GM13976 (cell line): ENCODE data around the gene LHFPL5.

Experiments used
- DNase-seq: peaks from one replicate; pipeline ENCODE4 v3.0.0; 2012; ENCODE audit warnings: low spot score
- CTCF ChIP-seq: IDR thresholded peaks from 2 replicates; pipeline ENCODE4 v1.5.1; 2012; ENCODE audit warnings: borderline replicate concordance, mild to moderate bottlenecking; ENCODE audit not compliant: insufficient read depth; ENCODE audit errors: extremely low read depth, missing control alignments, control extremely low read depth
- in situ Hi-C: fragments of 300-500 bp; cut with MboI; formaldehyde crosslinking; loops from one replicate; pipeline ENCODE4 v1.12.0; 2022; ENCODE audit warnings: low sequenced_read_pairs, mixed read lengths, inconsistent platforms; ENCODE audit not compliant: unreplicated experiment

The LHFPL5 gene

GRCh38 chr6:35839019-35839418 lies 33.9 kb downstream of the LHFPL5 start:
- in situ Hi-C loops = no loop called here
- no peak for DNase-seq
- TF ChIP-seq CTCF = no peak

GRCh38 chr6:35842381-35842780 lies 37.2 kb downstream of the LHFPL5 start:
- in situ Hi-C loops = no loop called here
- TF ChIP-seq CTCF = no peak

GRCh38 chr6:35844290-35844689 lies 39.1 kb downstream of the LHFPL5 start:
- DNase-seq = no peak
- in situ Hi-C loops = no loop called here
- TF ChIP-seq CTCF = no peak

More at GRCh38 chr6:35842381-35842780, 37.2 kb downstream of the LHFPL5 start:
- no peak for DNase-seq

GRCh38 chr6:35850208-35850607 lies 45.1 kb downstream of the LHFPL5 start:
- in situ Hi-C loops = no loop called here
- no peak for TF ChIP-seq CTCF
- DNase-seq = no peak

GRCh38 chr6:35852994-35853393 lies 47.8 kb downstream of the LHFPL5 start:
- DNase-seq = no peak
- in situ Hi-C loops = no loop called here
- no peak for TF ChIP-seq CTCF

GRCh38 chr6:35856250-35856649 lies 51.1 kb downstream of the LHFPL5 start:
- in situ Hi-C loops = no loop called here
- DNase-seq = no peak
- TF ChIP-seq CTCF = no peak

GRCh38 chr6:35857853-35858252 lies 52.7 kb downstream of the LHFPL5 start:
- in situ Hi-C loops = no loop called here
- TF ChIP-seq CTCF = no peak
- DNase-seq = no peak
